Neuron (in vitro differentiated cells): ENCODE data around the gene PPARG.
"Not testable (repeated sequence)": the region's sequence is repeated elsewhere in the genome, so short reads cannot be mapped to it uniquely, and the experiment has no call there.

Experiments used
- H2AFZ ChIP-seq: one replicate; pipeline ENCODE4 v1.6.1; 2013; ENCODE audit warnings: low read depth, mild to moderate bottlenecking, inconsistent platforms, low read length, moderate library complexity
- H3K27me3 ChIP-seq: one replicate; pipeline ENCODE4 v1.6.1; 2013; ENCODE audit warnings: low read length; ENCODE audit not compliant: insufficient read depth
- H3K36me3 ChIP-seq: one replicate; pipeline ENCODE4 v1.6.1; 2013; ENCODE audit warnings: low read length; ENCODE audit not compliant: insufficient read depth
- H3K4me1 ChIP-seq: one replicate; pipeline ENCODE4 v1.6.1; 2013; ENCODE audit warnings: low read length; ENCODE audit not compliant: insufficient read depth
- H3K4me3 ChIP-seq: 2 replicates; pipeline ENCODE4 v1.5.1; 2013; ENCODE audit warnings: mild to moderate bottlenecking, low read length, moderate library complexity
- H3K9me3 ChIP-seq: one replicate; pipeline ENCODE4 v1.6.1; 2013; ENCODE audit warnings: low read length

The PPARG gene

DNA sequence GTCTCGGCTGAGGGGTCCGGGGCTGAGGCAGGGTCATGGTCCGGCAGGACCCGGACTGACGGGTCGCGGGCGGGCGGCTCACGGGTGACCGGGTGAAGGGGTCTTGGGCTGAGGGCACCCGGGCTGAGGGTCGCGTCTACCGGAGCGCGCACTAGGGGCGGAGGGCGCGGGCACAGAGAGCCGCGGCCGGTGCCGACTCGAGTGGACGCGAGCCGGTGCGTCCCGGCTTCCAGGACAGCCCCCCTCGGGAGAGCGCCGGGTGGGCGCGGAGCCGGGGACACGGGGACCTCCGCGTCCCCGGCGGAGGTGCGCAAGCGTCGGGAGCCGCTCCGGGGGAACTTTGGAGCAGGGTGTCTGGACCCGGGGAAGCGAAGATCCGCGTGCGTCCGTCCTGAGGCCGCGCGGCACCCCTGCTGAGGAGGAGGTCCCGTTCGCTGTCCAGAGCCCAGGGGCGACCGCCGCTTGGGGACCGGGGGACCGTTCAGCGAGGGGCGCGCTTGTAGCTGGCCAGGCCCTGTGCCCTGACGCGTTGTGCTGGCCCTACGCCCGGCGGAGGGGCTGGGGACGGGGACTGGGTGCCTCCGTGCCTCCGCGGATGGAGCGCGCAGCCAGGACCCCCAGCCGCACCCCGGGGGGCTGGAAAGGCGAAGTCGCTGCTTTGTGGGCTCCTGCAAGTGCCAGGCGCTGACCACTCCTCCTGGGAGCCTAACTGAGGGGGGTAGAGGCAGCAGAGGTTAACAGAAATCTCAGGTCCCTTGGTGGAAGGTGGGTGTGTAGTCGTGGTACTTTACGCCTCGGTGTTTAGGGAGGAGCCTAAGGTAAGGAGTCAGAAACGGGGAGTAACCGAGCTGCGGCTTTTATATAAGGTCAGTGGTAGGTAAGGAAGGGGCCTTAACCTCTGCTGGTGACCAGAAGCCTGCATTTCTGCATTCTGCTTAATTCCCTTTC is at the start of gene PPARG:
PPARG (plus strand) TSS at position 889 of the 948 bp plus-strand sequence. CDS start 90,642 bp downstream, outside the sequence.
- Histone ChIP-seq H3K27me3 (peaks cover 58% of the 10 kb centered on the region), H3K4me3 (no peak within 1 kb of the TSS), H3K9me3 (peaks cover 3% of the 10 kb centered on the region), H2AFZ (peak within 1 kb of the TSS; percentile 46), H3K36me3 (no peaks in the 10 kb centered on the region), H3K4me1 (no peaks in the 10 kb centered on the region)

DNA sequence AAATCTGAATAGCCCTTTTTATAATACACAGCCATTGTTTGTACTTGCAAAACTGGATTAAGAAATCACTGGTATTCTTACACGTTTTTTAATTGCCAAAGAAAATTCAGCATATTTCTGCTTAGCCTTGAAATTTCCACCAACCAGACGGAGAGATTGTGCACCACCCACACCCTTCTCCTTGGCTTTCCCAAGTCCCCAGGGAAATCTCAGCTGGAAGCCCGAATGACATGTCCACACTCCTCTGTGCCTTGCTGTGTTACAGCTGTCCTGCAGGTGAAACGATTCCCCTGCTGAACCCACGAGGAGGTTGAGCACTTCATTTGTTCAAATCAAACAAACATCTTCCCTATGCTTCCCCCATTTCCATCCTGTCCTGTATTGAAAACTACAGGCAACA is 49.6 kb upstream of the PPARG start:
- Histone ChIP-seq H3K4me1 (no peaks in the 10 kb centered on the region), H3K27me3 (no peaks in the 10 kb centered on the region), H2AFZ (no peak overlapping the region), H3K9me3 (no peaks in the 10 kb centered on the region), H3K4me3 (no peak overlapping the region), H3K36me3 (no peaks in the 10 kb centered on the region)

DNA sequence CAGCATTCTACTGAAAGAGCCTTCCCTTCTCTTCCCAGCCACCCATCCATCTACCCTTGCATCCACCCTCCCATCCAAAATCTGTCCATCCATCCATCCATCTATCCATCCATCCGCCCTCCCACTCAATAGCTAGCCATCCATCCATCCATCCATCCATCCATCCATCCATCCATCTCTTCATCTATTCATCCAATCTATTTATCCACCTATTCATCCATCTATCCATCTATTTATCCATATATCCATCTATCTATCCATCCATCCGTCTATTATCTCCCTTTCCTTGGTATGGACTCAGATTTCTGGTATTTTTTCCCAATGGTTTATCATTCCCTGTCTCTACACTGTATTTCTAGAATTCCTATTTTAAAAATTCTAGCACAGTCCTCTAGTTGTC is 46.1 kb upstream of the PPARG start:
- Histone ChIP-seq H2AFZ (no peak overlapping the region), H3K4me1 (no peaks in the 10 kb centered on the region), H3K36me3 (no peaks in the 10 kb centered on the region), H3K9me3 (no peaks in the 10 kb centered on the region), H3K4me3 (no peak overlapping the region), H3K27me3 (no peaks in the 10 kb centered on the region)

DNA sequence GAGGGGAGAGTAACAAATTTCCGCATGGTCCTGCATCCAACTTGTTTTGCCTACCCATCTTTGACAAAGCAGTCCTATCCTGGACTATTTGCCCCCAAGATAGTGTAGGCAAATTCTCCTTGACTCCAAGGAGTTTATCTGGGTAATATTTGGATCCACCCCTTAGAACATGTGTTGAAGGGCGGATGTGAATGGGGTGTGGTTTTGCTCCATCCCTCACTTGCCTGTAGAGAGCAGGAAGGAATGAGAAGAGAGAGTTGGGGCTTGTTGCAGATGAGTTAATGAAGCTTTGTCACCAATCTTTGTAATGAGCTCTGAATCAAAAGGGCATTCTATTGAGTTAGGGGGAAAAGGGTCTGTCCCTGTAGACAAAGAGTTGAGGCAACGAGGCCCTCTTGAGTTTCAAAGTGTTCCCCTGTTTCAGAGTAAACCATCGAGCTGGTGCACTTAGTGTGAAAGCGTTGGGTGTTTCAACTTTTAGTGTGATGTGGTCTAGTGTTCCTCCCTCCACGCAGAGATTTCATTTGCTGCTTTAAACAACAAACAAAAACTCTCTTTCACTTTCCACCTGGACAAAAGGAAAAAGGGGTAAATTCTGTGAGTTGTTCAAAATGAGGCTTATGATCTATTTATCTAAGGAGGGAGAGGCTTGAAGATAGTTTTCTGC is 42.2 kb upstream of the PPARG start:
- Histone ChIP-seq H3K4me1 (no peaks in the 10 kb centered on the region), H3K27me3 (no peaks in the 10 kb centered on the region), H3K9me3 (no peaks in the 10 kb centered on the region), H3K4me3 (no peak overlapping the region), H2AFZ (no peak overlapping the region), H3K36me3 (no peaks in the 10 kb centered on the region)

DNA sequence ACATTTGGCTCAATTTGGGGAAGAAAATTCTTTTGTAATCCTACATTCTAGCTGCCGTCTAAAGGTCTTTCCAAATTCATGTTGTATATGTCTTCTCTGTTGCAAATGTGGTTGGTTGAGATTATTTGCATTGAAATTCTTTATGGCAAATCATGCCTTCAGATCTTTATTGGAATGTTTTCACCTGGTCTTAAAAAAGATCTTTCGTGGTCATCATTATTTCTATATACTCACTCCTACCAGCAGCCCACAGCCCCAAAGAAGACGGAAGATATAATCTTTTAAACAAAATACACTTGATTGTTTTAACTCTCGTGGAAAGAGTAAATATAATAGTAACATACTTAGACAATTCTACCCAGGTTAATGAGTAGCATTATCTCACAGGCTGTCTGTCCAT is 41.5 kb upstream of the PPARG start:
- H3K27me3 ChIP-seq = no peaks in the 10 kb centered on the region
- no peak overlapping the region for H2AFZ ChIP-seq
- no peaks in the 10 kb centered on the region for H3K36me3 ChIP-seq
- no peaks in the 10 kb centered on the region for H3K9me3 ChIP-seq
- H3K4me1 ChIP-seq = no peaks in the 10 kb centered on the region
- H3K4me3 ChIP-seq = no peak overlapping the region

DNA sequence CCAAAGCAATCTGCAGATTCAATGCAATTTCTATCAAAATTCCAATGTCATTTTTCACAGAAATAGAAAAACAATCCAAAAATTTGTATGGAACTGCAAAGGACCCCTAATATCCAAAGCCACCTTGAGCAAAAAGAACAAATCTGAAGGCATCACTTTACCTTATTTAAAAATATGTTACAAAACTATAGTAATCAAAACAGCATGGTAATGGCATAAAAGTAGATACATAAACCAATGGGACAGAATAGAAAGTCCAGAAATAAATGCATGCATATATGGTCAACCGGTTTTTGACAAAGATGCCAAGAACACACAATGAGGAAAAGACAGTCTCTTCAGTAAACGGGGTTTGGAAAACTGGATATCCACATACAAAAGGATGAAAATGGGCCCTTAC is 39.4 kb upstream of the PPARG start:
- H2AFZ ChIP-seq = no peak overlapping the region
- H3K4me1 ChIP-seq = no peaks in the 10 kb centered on the region
- H3K36me3 ChIP-seq = no peaks in the 10 kb centered on the region
- H3K9me3 ChIP-seq = no peaks in the 10 kb centered on the region
- H3K4me3 ChIP-seq = no peak overlapping the region
- H3K27me3 ChIP-seq = no peaks in the 10 kb centered on the region

DNA sequence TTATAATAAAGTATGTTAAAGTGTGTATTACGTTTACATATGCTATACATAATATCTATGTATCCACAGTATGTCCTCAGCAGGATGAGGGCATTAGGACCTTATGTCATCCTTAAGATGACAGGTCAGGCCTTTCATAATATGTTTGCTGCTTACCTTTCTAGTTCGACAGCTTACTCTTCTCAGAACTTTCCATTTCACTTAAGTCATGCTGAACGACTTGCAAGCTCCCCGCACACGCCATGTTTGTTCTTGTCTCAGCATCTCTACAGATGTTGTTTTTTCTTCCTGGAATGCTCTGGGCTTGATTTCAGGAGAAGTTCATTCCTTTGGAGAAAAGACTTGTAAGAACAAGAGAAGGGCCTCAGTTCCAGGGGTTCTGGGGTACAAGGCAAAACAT is 36.0 kb upstream of the PPARG start:
- H3K9me3 ChIP-seq = no peaks in the 10 kb centered on the region
- no peaks in the 10 kb centered on the region for H3K27me3 ChIP-seq
- no peaks in the 10 kb centered on the region for H3K4me1 ChIP-seq
- H2AFZ ChIP-seq = no peak overlapping the region
- H3K36me3 ChIP-seq = no peaks in the 10 kb centered on the region
- no peak overlapping the region for H3K4me3 ChIP-seq

DNA sequence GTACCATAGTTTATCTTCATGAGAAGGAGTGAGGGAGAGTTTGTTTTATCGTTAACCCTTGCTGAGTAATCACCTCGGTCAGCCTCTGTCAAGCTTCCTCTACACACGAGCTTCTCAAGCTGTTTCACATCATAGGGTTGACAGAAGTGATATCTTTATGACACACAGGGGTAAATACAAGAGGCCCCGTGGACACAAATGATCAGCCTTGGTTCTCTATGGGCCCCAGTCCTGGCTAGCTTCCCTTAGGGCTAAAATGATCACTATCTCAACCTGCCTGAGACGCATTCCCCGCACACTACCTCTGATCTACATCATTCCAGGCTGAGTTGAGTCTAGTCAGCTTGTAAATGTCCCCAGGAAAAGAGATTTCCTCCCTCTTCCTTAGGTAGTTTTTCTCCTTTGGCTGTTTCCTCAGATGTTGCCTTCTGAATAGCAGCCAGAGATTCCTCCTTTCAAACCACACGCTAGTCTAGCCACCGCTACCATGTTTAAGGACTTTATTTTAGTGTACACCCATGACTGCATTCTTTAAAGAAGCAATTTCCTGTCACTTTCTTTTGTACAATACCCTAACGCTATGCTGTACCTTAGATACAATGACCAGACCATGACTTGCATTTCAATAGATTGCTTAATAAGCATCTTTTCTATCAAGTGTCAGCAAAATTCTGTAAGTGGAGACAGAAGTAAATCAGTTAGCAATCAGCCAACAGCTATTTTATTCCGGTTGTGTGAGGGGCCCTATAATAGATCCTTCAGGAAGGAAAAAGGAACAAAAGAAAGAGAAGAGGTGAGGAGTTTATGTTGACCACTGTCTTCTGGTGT is 35.1 kb upstream of the PPARG start:
- Histone ChIP-seq H3K4me3 (no peak overlapping the region), H2AFZ (no peak overlapping the region), H3K36me3 (no peaks in the 10 kb centered on the region), H3K9me3 (no peaks in the 10 kb centered on the region), H3K4me1 (no peaks in the 10 kb centered on the region), H3K27me3 (no peaks in the 10 kb centered on the region)

DNA sequence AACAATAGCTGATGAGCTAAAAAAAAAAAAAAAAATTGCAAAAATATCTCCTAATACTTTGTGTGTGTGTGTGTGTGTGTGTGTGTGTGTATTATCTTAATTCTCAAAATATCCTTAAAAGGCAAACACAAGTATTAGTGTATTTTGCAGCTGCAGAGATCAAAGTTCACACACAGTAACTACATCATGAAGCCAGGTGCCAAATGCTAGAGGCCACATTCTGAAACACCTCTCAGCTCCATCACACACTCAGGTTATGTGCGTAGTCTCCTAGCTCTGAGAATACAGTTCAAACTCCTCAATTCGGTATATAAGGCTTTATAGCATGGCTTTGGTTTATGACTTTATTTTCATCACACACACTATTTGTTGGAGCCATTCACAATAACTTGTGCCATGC is 33.5 kb upstream of the PPARG start:
- no peaks in the 10 kb centered on the region for H3K9me3 ChIP-seq
- H2AFZ ChIP-seq = no peak overlapping the region
- H3K4me3 ChIP-seq = no peak overlapping the region
- H3K4me1 ChIP-seq = no peaks in the 10 kb centered on the region
- no peaks in the 10 kb centered on the region for H3K36me3 ChIP-seq
- H3K27me3 ChIP-seq = no peaks in the 10 kb centered on the region

DNA sequence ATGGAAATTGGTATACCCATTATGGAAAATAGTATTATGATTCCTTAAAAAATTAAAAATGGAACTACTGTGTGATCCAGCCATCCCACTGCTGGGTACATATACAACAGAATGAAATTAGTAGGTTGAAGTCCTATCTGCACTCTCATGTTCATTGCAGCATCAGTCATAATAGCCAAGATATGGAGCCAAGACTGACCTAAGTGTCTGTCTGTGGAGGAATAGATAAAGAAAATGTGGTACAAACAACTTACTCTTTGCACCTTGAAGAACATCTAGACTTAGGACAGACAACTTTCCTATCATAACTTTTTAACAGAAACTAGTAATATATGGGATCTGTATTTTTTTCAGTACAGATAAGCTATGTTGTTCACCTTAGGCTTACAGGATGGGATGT is 30.0 kb upstream of the PPARG start:
- no peak overlapping the region for H2AFZ ChIP-seq
- no peaks in the 10 kb centered on the region for H3K36me3 ChIP-seq
- no peak overlapping the region for H3K4me3 ChIP-seq
- H3K4me1 ChIP-seq = no peaks in the 10 kb centered on the region
- peaks cover 6% of the 10 kb centered on the region for H3K27me3 ChIP-seq
- no peaks in the 10 kb centered on the region for H3K9me3 ChIP-seq

DNA sequence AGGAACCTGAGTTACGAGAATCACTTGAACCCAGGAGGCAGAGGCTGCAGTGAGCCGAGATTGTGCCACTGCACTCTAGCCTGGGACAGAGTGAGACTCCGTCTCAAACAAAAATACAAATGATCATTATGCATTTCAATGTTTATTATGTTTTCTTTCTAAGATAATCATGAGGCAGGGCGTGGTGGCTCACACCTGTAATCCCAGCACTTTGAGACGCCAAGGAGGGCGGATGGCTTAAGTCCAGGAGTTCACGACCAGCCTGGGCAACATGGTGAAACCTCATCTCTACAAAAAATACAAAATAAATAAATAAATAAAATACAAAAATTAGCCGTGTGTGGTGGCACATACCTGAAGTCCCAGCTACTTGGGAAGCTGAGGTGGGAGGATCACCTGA is 26.7 kb upstream of the PPARG start:
- H3K4me3 ChIP-seq, H3K4me1 ChIP-seq, H3K9me3 ChIP-seq, H3K27me3 ChIP-seq, H2AFZ ChIP-seq, H3K36me3 ChIP-seq: not testable (repeated sequence)

DNA sequence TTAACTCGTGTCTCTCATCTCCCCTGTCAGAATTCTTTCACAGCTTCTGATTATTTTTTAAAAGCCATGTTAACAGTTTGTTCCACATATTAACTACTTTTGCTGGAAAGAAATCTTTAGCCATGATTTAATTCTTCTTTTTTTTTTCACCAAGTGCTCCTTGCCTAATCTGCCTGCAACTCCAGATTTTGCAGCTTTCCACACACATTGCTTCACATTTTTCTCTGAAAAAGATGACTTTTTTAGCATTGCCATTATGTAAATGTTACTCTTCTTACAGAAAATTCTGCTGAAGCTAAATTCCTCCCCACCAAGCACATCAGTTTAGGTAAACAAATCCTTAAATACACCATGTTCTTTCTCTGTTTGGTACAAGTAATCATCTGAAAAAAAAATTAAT is 23.4 kb upstream of the PPARG start:
- H3K4me3 ChIP-seq = no peak overlapping the region
- peaks cover 6% of the 10 kb centered on the region for H3K27me3 ChIP-seq
- H2AFZ ChIP-seq = no peak overlapping the region
- H3K4me1 ChIP-seq = no peaks in the 10 kb centered on the region
- no peaks in the 10 kb centered on the region for H3K36me3 ChIP-seq
- H3K9me3 ChIP-seq = no peaks in the 10 kb centered on the region

DNA sequence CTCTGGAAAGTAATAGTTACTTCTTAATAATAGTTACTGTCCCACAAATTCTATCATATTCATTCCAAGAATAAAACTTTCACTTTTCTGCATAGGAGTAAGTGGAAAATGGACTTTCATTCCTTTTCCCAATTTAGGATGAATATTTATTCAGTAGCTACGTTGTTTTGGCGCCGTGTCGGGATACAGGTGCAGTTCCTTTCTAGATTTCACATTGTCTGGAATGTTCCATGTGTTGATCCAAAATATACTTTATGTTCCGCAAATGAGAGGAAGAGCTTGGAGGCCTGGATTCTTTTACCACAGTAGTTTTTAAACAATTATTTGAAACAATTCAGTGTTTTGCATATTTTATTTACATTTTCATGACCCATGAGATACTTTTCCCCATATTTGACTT is 22.8 kb upstream of the PPARG start:
- Histone ChIP-seq H3K4me3 (no peak overlapping the region), H3K4me1 (no peaks in the 10 kb centered on the region), H2AFZ (no peak overlapping the region), H3K27me3 (peaks cover 6% of the 10 kb centered on the region), H3K9me3 (no peaks in the 10 kb centered on the region), H3K36me3 (no peaks in the 10 kb centered on the region)
